Measurements from ENCODE around the gene ITGA5.
A peak's percentile ranks its signal among the peaks of the same experiment; 100 is the strongest.
"Not testable (repeated sequence)": the region's sequence is repeated elsewhere in the genome, so short reads cannot be mapped to it uniquely, and the experiment has no call there.

The ITGA5 gene

GRCh38 chr12:54356228-54356627 lies 62.8 kb downstream of the ITGA5 start:
- no peak for DNase-seq (ENCODE audit: low read depth)
- no peak overlapping the region for H3K4me3 ChIP-seq (ENCODE audit: control insufficient read depth, low read depth, low read length)
- TF ChIP-seq CTCF (conservative IDR thresholded peaks at IDR 0.05; ENCODE audit: control insufficient read depth, insufficient read depth, low read depth, low read length): no peak

GRCh38 chr12:54355104-54355815 lies 63.8 kb downstream of the ITGA5 start:
- no peak overlapping the region for H3K4me3 ChIP-seq (ENCODE audit: control insufficient read depth, low read depth, low read length)
- no peak for DNase-seq (ENCODE audit: low read depth)
- TF ChIP-seq CTCF (conservative IDR thresholded peaks at IDR 0.05; ENCODE audit: control insufficient read depth, insufficient read depth, low read depth, low read length): no peak

GRCh38 chr12:54354271-54354670 lies 64.8 kb downstream of the ITGA5 start:
- DNase-seq (ENCODE audit: low read depth); H3K4me3 ChIP-seq (ENCODE audit: control insufficient read depth, low read depth, low read length): not testable (repeated sequence)

GRCh38 chr12:54352891-54353874 lies 65.9 kb downstream of the ITGA5 start:
- peak; percentile 84 for DNase-seq (ENCODE audit: low read depth)
- TF ChIP-seq CTCF (conservative IDR thresholded peaks at IDR 0.05; ENCODE audit: control insufficient read depth, insufficient read depth, low read depth, low read length): no peak
- no peak overlapping the region for H3K4me3 ChIP-seq (ENCODE audit: control insufficient read depth, low read depth, low read length)

GRCh38 chr12:54352022-54352531 lies 67.0 kb downstream of the ITGA5 start:
- no peak overlapping the region for H3K4me3 ChIP-seq (ENCODE audit: control insufficient read depth, low read depth, low read length)
- no peak for TF ChIP-seq CTCF (conservative IDR thresholded peaks at IDR 0.05; ENCODE audit: control insufficient read depth, insufficient read depth, low read depth, low read length)
- peak; percentile 75 for DNase-seq (ENCODE audit: low read depth)

GRCh38 chr12:54351341-54351740 lies 67.7 kb downstream of the ITGA5 start:
- no peak for TF ChIP-seq CTCF (conservative IDR thresholded peaks at IDR 0.05; ENCODE audit: control insufficient read depth, insufficient read depth, low read depth, low read length)
- DNase-seq (ENCODE audit: low read depth): no peak
- H3K4me3 ChIP-seq (ENCODE audit: control insufficient read depth, low read depth, low read length): no peak overlapping the region

- no peak overlapping the region for H3K4me3 ChIP-seq (ENCODE audit: control insufficient read depth, low read depth, low read length)
- TF ChIP-seq CTCF (conservative IDR thresholded peaks at IDR 0.05; ENCODE audit: control insufficient read depth, insufficient read depth, low read depth, low read length): no peak
- DNase-seq (ENCODE audit: low read depth): no peak
Observed at GRCh38 chr12:54350743-54351142, 68.3 kb downstream of the ITGA5 start.
